D341Med (cell line): ENCODE results near the gene GCC2.
"Not testable (repeated sequence)": the region's sequence is repeated elsewhere in the genome, so short reads cannot be mapped to it uniquely, and the experiment has no call there.

Experiments
- DNase-seq: peaks from one replicate; pipeline ENCODE4 v3.0.0; 2012; ENCODE audit warnings: low spot score

GCC2 gene

GRCh38 chr2:108444941-108445840, 3.8 kb upstream of the GCC2 start:
- DNase-seq: no peak

GRCh38 chr2:108446703-108447102, 2.3 kb upstream of the GCC2 start:
- no peak for DNase-seq

- no peak for DNase-seq
Measured at GRCh38 chr2:108447947-108448677, 894 bp upstream of the GCC2 start.

- peak; percentile 26 for DNase-seq
Measured at GRCh38 chr2:108449410-108450130, 564 bp downstream of the GCC2 start.

GRCh38 chr2:108450863-108451262, 1.9 kb downstream of the GCC2 start:
- no peak for DNase-seq

GRCh38 chr2:108451976-108452375, 3.0 kb downstream of the GCC2 start:
- DNase-seq: no peak

GRCh38 chr2:108453530-108453929, 4.5 kb downstream of the GCC2 start:
- DNase-seq: not testable (repeated sequence)

GRCh38 chr2:108454440-108454839, 5.4 kb downstream of the GCC2 start:
- no peak for DNase-seq

- DNase-seq: no peak
Measured at GRCh38 chr2:108455571-108455970, 6.6 kb downstream of the GCC2 start.

- DNase-seq: no peak
Measured at GRCh38 chr2:108458082-108458481, 9.1 kb downstream of the GCC2 start.

- DNase-seq: no peak
Measured at GRCh38 chr2:108459441-108459840, 10.4 kb downstream of the GCC2 start.

GRCh38 chr2:108460345-108461037, 11.5 kb downstream of the GCC2 start:
- no peak for DNase-seq

- no peak for DNase-seq
Measured at GRCh38 chr2:108477099-108477498, 28.1 kb downstream of the GCC2 start.

- DNase-seq: no peak
Measured at GRCh38 chr2:108485253-108485652, 36.2 kb downstream of the GCC2 start.

GRCh38 chr2:108490506-108491122, 41.6 kb downstream of the GCC2 start:
- DNase-seq: no peak

- no peak for DNase-seq
Measured at GRCh38 chr2:108491848-108492247, 42.8 kb downstream of the GCC2 start.

- no peak for DNase-seq
Measured at GRCh38 chr2:108492364-108492763, 43.4 kb downstream of the GCC2 start.

GRCh38 chr2:108496167-108496566, 47.2 kb downstream of the GCC2 start:
- not testable (repeated sequence) for DNase-seq

GRCh38 chr2:108507620-108508019, 58.6 kb downstream of the GCC2 start:
- not testable (repeated sequence) for DNase-seq

- not testable (repeated sequence) for DNase-seq
Measured at GRCh38 chr2:108512431-108512830, 63.4 kb downstream of the GCC2 start.

- not testable (repeated sequence) for DNase-seq
Measured at GRCh38 chr2:108514478-108514877, 65.5 kb downstream of the GCC2 start.
